HG03159 (cell line): ENCODE results near the gene CELSR1.

Experiments
- ATAC-seq: cut with Tn5 transposase; IDR thresholded peaks from one replicate; pipeline ENCODE4 v1.9.1; 2021; ENCODE audit warnings: mild to moderate bottlenecking, moderate library complexity; ENCODE audit not compliant: unreplicated experiment

The CELSR1 gene

GRCh38 chr22:46537225-46537945, at the start of gene CELSR1:
Gene CELSR1 (minus strand): TSS chr22:46537620. CDS start chr22:46537170, 450 bp downstream.
- ATAC-seq, result no peak

- peak; percentile 41 for ATAC-seq
Observed at GRCh38 chr22:46587061-46587460, 49.6 kb upstream of the CELSR1 start.

- no peak for ATAC-seq
Observed at GRCh38 chr22:46586531-46587011, 49.2 kb upstream of the CELSR1 start.

GRCh38 chr22:46586123-46586519, 48.7 kb upstream of the CELSR1 start:
- no peak for ATAC-seq

- ATAC-seq, result no peak
Observed at GRCh38 chr22:46585340-46586122, 48.1 kb upstream of the CELSR1 start.

GRCh38 chr22:46584081-46584921, 46.9 kb upstream of the CELSR1 start:
- no peak for ATAC-seq

- no peak for ATAC-seq
Observed at GRCh38 chr22:46583571-46583970, 46.2 kb upstream of the CELSR1 start.

- ATAC-seq, result no peak
Observed at GRCh38 chr22:46582281-46582933, 45.0 kb upstream of the CELSR1 start.

GRCh38 chr22:46581538-46582244, 44.3 kb upstream of the CELSR1 start:
- no peak for ATAC-seq

- ATAC-seq, result no peak
Observed at GRCh38 chr22:46580940-46581537, 43.6 kb upstream of the CELSR1 start.

- ATAC-seq, result no peak
Observed at GRCh38 chr22:46579751-46580449, 42.5 kb upstream of the CELSR1 start.

GRCh38 chr22:46578824-46579561, 41.6 kb upstream of the CELSR1 start:
- ATAC-seq, result no peak

GRCh38 chr22:46578251-46578823, 40.9 kb upstream of the CELSR1 start:
- no peak for ATAC-seq

- ATAC-seq, result no peak
Observed at GRCh38 chr22:46577368-46578249, 40.2 kb upstream of the CELSR1 start.

GRCh38 chr22:46576556-46577367, 39.3 kb upstream of the CELSR1 start:
- peak; percentile 41 for ATAC-seq

GRCh38 chr22:46575911-46576555, 38.6 kb upstream of the CELSR1 start:
- ATAC-seq, result no peak
